GM21390 (cell line): ENCODE data around the gene EIF2B2.

Source experiments
- ATAC-seq: cut with Tn5 transposase; IDR thresholded peaks from one replicate; pipeline ENCODE4 v1.9.1; 2021; ENCODE audit not compliant: unreplicated experiment

The EIF2B2 gene

DNA sequence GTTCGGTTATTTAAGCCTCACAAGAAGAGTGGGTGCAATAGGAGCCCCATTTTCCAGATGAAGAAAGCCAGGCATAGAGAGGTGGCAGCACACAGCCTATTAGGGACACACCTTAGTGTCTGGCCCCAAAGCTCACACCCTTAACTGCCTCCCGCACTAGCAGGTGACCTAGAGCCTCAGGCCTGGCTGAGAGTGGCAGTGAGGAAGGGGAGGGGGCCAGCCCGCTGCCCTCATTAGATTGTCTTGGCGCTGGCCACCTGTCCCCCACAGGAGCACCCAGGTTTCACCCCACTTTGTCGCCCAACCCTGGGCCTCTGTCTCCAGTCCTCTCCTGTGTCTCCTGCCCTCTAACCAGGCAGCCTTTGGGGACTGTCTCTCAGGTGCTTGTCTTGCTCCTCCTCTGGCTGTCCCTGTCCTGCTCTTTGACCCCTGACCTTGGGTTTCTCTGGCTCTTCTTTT lies 28.8 kb upstream of the EIF2B2 start:
- no peak for ATAC-seq

- ATAC-seq: no peak
Measured at GRCh38 chr14:74974364-74975058, 28.2 kb upstream of the EIF2B2 start.

GRCh38 chr14:74975059-74975810 lies 27.5 kb upstream of the EIF2B2 start:
- no peak for ATAC-seq

- no peak for ATAC-seq
Measured at GRCh38 chr14:74976264-74977113, 26.2 kb upstream of the EIF2B2 start.

GRCh38 chr14:74977164-74977900 lies 25.4 kb upstream of the EIF2B2 start:
- no peak for ATAC-seq

DNA sequence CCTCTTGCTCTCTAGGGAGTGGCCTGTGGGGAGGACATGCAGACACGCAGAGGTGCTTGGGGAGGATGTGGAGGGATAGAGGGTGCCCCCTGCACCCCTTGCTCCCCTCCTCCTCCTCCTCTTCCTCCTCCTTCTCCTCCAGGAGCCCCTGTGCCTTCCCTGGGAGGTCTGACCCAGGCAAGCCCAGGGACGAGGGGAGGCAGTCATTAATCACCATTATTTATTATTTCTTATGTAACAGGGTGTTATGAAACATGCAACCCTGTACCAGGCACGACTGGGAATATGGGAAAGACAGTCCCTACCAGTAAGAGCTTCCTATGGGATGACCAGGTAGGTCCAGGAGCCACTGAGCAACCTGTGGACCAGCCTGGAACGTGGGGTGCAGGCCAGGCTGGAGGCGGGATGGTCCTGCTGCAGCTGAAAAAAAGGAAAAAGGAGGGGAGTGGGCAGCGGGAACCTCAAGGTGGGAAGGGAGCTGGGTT lies 24.8 kb upstream of the EIF2B2 start:
- no peak for ATAC-seq

DNA sequence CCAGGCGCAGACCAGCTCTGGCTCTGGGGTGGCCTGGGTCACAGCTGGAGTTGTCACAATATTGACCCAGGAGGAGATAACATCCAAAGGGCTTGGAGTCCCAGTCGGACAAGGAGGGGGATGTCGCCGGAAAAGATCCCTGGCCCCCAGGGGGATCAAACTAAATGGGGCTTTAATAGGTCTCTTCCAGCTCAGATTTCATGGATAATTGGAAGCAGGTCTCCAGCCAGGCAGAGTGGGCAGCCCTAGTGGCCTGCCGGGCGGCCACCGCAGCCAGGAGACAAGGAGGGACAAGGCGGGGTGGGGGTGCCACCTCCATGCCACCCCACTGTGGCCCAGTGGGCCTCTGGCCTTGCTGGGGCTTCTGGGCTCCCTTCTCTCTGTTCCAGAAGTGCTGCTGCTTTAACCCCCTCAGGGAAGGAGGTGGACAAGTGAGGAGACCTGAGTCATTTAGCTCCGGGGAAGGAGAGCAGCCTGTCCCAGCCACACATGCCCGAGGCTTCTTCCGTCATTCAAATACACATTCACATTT lies 24.2 kb upstream of the EIF2B2 start:
- no peak for ATAC-seq

DNA sequence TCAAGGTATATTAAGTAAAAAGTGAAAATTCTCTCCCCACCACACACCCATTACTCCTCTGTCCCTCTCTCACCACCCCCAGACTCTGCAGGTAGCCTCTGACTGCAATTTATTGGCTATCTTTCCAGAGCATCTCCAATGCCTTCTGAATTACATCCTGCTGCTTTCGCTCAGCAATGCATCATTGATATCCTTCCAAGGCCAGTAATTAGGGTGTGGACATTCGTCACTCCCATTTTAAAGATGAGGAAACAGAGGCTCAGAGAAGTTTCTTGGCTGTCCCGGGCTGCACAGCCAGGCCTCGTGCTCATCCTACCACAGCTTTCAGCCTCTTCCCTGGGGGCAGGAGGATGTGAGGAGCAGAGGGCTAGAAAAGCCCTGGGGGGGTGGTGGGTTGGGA lies 23.7 kb upstream of the EIF2B2 start:
- ATAC-seq: no peak

- ATAC-seq: no peak
Measured at GRCh38 chr14:74979442-74980397, 23.0 kb upstream of the EIF2B2 start.

GRCh38 chr14:74980398-74980730 lies 22.4 kb upstream of the EIF2B2 start:
- ATAC-seq: no peak

DNA sequence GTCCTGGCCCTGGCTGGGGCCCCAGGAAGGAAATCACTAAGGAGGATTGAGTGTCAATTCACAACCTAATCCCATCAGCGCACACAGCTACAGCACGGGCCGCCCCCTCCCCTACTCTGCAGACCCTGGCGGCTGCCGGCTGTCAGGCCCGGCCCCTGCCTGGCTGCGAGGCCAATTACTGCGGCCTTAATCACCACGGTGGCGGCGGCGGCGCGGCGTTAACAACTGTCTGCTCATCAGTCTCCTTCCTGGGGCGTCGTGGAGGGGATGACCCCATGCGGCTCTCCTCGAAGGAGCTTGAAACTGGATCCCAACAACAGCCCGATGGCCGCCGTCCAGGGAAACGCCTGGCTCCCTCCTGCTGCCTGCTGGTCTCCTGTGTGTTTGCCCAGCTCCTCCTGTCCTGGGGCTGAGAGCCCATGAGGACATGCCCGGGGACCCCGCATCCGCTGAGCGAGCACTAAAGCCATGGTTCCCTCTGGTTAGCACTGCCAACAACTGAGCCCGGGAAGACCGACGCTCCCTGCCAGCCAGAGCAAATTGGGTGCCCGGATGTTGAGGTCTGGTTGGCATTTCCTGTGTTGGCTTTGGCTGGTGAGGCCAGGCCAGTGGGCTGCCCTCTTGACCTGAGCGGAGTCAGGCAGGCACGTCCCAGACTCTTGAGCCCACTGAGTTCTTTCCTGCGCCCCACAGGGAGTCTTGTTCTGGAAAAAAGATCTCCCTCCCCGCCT lies 21.8 kb upstream of the EIF2B2 start:
- ATAC-seq: no peak

DNA sequence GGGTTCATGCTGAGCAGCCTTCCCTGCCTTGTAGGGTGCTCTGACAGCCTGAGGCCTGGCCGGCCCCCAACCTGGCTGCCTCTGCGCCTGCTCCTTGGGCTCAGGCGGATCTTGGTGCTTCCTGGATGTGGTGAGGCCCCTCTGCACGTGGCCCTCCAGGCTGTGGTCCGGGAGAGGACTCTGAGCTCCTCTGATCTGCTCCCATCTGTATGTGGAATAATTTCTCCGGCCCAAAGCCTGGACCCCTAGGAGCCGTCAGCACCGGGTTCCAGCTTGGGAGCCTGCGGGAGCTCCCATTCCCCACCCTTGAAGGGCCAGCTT lies 21.3 kb upstream of the EIF2B2 start:
- no peak for ATAC-seq

DNA sequence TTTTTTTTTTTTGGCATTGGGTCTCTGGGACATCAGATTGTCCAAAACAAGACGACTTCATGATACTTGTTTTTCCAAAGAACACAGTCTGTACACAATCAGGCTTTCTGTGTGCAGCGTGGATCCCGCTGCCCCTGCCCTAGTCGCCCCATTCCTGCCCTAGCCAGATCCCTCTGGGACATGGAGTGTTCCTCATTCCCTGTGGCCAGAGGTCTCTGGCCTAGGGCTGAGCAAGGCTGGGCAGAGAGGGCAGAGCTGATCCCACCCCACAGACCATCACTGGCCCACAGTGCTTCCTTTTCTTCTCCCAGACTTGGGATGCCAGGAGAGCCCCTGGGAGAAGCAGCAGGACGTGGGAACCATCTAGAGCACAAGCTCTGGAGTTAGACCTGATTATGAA lies 20.9 kb upstream of the EIF2B2 start:
- no peak for ATAC-seq

GRCh38 chr14:74982661-74983060 lies 20.1 kb upstream of the EIF2B2 start:
- no peak for ATAC-seq

DNA sequence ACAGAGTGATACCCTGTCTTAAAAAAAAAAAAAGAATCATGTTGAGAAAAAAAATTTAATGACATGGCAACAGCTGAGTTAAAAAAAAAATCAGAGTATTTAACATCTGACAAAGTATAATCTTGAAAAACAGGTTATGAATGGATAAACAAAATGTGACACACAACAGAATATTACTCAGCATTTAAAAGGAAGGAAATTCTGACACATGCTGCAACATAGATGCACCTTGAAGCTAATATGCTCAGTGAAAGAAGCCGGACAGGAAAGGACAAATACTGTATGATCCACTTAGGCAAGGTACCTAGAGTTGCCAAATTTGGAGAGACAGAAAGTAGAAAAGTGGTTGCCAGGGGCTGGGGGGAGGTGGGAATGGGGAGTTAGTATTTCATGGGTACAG lies 19.4 kb upstream of the EIF2B2 start:
- no peak for ATAC-seq

DNA sequence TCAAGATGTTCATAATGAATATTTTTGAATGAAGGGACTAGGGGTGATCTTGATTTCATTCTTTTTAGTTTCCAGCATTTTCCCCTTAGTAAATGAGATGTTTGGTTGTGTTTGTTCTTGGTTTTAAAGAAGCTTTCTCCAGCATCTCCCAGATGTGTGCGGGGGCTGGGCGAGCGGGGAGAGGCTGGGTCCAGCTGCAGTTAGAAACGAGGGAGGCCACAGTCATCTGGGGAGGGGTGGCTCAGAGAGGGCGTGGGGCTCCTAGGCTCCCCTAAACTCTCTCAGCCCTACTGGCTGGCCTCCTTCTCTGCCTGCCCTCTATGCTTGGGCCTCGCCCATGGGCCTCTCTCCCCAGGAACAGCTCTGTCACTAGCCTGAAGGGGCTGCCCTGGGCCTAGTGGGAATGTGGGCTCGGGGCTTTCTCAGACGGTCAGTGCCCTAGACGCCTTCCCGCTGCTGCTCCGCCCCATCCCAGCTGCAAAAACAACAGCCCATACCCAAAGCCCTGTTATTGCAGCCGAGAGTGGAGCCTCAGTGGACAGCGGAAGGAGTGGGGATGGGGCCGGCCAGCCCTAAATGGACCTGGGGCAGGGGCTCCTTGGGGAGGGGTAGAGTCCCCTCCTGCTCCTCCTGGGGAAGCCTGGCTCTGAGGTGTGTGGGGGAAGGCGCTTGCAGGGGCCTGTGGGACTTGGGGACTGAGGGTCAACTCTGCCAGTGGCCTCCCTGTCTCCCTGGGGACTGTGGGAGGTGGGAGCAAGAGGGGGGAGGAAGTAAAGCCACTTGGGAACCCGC lies 18.3 kb upstream of the EIF2B2 start:
- no peak for ATAC-seq

- ATAC-seq: no peak
Measured at GRCh38 chr14:74985028-74985310, 17.8 kb upstream of the EIF2B2 start.

DNA sequence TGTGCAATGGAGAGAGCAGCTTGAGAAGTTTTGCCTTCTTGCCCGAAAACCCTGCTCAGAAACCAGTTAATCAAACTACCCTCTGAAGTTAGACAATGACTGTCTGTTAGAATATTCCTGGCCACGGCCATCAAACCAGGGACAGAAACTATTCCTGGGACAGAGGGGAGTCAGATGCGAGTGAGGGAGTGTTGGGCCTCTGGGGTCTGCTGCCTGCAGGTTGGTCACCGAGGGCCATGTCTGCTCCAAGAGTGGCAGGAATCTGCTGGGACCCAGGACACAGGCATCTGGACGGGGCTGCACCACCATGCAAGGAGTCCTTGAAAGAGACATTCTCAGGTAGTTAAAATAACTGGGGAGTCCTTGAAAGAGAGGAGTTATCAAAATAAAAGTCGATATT lies 16.9 kb upstream of the EIF2B2 start:
- ATAC-seq: no peak

GRCh38 chr14:74988131-74988530 lies 14.6 kb upstream of the EIF2B2 start:
- no peak for ATAC-seq
